ENCODE data around the gene SHISA4.
"Not testable (repeated sequence)": the region's sequence is repeated elsewhere in the genome, so short reads cannot be mapped to it uniquely, and the experiment has no call there.

The SHISA4 gene

DNA sequence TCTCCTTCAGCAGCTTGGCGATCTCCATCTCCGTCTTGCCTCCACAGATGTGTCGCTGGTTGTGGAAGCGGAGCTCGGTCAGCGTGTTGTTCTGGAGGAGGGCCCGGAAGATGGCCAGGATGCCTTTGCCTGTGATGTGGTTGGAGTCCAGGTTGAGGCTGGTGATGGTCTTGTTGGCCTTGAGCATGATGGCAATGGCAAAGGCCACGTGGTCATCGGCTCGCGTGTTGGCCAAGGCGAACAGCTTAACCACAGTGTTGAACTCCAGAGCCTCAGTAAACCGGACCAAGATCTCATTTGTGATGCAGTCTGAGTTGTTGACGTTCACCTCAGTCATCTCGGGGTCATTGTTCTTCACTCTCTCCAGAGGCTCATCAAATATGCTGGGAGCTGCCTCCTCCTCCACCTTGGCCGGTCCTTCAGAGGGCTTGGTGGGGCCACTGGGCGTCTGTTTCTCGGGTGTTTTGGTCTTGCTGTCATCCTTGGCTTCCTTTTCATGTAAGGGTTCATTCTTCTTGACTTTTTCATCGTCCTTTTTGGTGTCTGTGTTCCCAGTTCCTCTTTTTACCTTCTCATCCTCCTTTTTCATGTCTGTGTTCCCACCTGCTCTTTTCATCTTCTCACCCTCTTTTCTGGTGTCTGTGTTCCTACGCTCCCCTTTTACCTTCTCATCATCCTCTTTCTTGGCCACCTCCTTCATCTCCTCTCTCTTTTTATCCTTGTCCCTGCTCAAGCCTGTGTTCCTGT is 11.2 kb downstream of the SHISA4 start:
- DNase-seq, result no peak

DNA sequence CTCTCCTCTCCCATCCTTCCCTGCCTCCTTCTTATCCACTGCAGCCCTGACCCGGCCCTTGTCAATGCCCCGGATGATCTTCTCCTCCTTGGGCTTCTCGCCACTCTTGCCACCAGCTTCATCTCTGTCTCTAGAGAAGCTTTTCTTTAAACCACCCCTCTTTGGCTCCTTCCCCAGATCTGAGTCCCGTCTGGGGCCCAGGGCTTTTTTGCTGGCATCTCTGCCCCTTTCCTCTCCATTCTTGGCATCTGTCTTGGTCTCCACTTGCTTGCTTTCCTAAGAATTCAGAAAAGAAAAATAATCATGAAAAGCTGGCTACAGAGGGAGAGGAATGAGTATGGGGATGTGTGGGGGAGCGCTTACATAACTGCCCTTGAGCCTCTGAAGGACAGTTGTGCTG is 11.8 kb downstream of the SHISA4 start:
- DNase-seq, result no peak

DNA sequence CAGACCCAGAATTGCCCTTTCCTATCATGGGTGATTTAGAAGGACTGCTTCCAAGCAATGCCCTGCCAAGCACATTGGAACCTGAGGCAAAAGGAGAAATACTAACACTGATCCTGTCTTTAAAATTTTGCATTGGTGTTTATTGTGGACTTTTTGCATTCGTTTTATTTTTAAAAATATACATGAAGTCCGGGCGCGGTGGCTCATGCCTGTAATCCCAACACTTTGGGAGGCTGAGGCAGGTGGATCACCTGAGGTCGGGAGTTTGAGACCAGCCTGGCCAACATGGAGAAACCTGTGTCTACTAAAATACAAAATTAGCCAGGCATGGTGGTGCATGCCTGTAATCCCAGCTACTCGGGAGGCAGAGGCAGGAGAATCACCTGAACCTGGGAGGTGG is 12.3 kb downstream of the SHISA4 start:
- not testable (repeated sequence) for DNase-seq

DNA sequence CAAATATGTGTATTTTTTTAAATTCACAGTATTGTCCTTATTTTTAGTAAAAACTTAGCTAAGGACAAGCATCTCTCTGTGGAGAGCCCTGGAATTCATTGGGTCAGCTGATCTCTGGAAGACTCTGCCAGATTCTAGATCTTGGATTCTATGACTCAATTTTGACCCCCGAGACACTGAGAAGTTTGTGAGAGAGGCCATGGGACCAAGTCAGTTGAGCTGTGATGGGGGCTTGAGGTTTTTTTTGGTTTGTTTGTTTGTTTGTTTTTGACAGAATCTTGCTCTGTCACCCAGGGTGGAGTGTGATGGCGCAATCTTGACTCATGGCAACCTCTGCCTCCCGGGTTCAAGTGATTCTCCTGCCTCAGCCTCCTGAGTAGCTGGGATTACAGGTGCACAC is 13.5 kb downstream of the SHISA4 start:
- DNase-seq, result no peak

DNA sequence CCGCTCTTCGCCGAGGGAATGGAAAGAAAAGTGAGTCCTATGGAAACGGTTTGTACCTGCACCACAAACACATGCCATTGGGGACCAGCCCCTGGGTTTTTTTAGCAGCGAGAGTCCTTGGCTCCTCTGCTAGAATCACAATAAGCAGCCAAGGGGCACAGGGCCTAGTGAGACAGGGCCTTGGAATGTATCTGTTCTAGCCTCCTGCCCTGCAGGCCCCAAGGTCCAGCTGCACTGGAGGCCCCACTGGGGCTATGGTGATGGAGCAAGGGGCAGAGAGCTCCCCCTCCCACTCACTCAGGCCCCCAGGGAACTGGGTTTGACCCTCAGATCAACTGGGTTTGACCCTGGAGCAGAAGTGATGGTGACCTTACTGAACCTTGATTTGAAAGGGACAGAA is 14.4 kb downstream of the SHISA4 start:
- no peak for DNase-seq

DNA sequence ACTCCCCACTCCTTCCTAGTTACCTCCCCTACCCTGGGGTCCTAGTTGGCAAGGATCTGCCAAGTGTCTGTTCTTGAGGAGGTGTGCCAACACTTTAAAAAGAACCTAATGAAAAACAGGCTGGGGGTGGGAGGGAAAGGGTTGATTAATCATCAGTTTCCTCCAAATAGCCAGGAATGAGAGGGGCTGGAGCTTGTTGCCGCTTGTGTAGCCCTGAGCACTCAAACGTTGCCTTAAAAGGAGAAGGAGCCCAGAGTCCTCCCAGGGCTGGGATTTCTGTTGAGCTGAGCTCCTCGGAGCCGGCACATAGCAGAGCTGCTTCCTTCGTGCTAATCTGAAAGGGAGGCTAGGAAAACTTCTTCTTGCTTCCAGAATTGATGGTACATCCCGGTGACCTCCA is 15.9 kb downstream of the SHISA4 start:
- DNase-seq, result no peak

DNA sequence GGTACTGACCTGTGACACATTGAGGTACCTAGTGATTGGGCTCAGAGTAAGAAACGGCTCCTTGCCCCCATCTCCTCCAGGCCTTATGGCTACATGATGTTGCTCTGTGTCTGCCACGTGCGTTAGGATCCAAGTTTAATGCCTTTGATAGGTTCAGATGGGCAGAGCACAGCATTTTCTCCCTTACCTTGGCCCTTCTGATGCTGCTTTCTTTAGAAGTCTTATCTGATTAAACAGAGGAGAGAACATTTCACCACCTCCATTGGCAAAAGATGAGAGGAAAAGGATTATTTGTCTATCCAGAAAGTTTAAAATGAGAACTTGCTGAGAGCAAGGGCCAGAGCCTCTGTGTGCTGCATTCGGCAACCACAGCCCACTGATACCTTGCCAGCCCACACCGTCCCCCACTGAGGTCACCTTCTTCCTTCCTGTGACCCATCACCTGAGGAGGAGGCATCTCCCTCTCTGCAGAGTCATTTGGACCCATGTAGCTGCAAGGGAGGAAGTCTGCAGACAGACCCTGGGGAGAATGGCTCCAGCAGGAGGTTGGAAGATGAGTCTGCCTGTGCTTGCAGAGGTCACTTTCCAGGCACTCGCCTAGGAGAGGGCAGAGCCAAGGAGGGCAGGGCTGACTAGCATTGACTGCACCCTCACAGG is 16.7 kb downstream of the SHISA4 start:
- no peak for DNase-seq

DNA sequence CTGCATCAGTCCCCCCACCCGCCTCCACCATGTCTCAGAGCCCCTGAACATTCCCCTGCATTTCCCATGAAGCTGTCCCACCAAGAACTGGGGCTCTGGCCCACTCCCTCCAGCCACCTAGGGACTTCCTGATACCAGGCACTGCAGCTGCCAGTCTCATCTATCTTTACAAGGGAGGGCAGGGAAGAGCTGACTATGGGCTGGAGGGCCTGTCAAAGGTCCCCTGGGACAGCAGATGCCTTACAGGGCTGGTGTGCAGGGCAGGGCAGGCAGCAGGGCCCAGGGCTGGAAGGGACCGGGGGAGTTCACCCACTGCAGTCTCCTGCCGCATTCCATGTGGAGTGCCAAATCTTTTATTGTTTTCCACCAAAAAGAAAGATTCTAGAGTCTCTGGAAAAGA is 17.6 kb downstream of the SHISA4 start:
- no peak for DNase-seq

DNA sequence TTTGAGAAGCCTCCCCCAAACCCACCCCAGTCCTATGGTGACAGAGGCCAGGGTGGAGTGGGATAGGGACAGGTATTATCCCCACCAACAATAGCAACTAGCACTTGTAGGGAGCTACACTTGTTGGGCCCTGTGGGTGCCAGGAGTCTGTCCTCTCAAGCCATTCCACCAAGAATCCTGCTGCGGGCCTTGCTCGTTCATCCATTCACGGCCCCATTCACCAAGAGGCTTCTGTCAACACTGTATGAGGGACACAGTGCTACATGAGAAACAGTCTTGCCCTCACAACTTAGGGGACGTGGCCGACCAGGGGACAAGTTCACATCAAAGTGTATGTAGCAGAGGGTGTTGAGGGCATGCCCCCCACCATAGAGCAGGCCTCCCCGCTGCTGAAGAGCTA is 18.9 kb downstream of the SHISA4 start:
- DNase-seq, result no peak

DNA sequence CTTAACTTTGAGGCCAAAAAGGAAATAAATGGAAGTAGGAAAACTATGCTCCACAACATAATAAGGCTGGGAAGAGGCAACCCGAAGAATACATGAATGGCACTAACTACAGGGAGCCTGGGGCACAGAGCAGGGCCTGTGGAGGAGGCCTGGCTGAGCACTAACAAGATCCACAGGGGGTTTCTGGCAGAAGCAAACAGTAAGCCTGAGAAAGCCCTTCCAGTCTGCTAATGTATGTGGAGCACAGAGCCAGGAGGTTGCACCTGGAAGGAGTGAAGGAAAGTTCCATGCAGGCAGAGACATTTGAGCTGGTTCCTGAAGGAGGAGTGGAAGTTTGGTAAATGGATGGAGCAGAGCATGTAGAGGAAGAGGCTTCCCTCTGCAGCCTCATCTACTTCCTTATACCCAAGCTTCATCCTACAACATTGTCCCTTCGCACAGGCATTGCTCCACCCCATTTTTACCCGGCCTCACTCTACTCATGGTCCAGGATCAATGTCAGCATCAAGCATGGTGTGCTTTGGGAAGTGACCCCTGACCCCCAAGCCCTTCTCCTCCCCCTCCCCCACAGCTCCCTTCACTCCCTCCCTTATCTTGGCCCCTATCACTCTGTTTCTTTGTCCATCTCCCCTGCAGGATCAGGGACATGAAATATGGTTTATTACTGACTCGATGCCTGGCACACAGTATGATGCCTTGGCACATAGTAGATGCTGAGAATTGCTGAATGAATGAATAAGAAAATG is 23.3 kb downstream of the SHISA4 start:
- no peak for DNase-seq

DNA sequence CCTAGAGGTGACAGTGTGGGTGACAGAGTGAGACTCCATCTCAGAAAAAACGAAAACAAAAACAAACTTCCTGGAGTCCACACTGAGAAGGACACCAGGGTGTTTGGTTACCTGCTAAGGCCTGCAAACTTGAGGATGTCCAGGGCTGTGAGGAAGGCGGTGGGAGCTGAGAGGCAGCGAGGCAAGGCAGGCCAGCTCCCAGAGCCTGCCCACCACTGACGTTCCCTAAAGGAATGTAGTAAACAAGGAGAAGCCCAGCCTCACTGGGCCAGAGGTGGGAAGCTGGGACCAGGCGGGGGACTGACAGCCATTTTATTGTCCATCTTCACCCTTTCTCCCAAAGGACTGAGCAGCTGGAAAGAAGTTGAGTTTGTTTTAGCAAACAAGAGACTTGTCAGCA is 24.1 kb downstream of the SHISA4 start:
- DNase-seq, result no peak

DNA sequence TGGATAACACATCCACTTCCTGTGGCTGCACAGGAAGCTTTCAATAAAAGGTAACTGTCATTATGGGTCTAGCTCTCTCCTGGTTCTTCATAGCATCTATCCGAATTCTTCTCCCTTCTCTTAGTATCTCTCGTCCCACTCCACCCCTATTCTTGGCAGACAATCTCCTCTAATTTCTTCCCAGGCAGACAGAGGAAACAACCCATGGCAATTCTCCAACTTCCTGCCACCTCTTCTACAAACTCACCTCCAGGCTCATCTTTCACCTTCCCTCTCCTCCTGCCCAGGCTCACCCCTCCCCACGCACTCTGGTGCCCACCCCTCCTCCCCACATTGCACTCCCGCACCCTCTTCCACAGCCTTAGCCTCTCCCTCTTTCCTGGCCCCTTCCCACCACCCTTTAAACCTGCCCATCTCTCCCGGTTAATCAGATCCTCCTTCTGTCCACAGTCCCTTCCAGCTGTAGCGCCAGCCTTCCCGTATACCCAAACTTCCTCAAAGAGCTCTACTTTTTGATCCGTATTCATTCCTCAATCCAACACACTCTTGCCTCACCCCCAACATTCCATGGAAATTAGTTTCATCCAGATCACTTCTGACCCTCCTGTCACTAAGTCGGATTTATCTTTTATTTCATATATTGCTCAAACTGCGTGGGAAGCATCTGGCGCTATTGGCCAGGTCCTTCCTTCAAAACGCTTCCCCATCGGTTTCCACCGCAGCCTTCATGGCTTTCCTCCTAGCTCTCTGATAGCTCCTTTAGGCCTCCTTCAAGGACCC is 25.9 kb downstream of the SHISA4 start:
- no peak for DNase-seq

DNA sequence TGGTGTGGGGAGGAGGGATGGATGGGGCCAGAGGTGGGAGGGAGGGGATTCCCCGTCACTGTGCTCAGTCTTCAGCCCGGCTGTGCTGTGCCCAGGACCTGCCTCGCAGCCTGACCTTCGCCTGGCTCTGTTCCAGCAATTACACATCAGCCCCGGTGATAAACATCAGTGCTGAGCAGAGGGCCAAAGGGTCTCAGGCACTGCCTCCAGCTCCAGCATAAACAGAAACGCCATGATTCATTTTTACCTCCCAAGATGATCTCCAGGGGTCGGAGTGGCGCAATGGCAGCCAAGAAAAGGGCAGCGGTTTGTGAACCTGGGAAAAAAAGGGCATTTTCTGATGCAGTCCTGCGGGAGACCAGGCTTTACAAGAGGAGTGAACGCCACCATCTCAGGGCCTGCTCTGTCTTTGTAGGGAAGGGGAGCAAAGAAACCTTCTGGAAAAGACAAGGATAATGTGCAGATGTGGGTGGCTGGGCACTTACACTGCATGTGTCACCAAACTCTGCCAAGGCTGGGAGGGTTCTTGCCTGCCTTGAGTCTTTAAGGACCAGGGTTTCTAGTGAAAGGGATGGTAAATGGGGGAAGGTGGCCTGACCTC is 28.1 kb downstream of the SHISA4 start:
- DNase-seq, result no peak

DNA sequence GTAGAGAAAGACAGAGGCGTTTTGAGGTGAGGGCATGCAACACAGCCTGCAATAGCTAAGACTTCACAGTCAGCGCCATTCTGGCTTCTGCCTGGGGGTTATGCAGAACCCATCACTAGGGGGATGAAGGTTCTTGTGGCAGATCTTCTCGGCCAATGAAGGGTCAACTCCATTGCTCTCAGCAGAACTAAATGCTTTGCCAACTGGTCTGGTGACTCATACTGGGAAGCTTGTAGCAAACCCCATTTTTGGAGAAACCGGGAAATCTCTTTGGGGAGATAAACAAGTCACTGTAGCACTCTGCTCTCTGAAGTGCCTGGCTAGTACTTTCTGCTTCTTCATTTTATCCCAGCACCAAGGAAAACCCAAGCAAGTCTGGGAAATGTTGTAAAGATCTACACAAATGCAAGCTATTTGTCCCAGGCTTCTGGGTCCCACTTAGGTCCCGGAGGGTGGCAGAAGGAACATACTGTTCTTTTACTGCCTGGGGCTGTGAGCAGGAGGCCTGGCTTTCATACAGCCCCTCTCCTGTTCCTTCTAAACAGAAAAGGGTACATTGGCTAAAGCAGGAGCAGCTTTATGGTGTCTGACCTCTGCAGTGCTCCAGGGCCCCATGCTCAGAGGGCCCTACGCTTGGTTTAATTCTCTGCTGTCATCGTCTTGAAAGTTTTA is 28.8 kb downstream of the SHISA4 start:
- DNase-seq, result no peak

DNA sequence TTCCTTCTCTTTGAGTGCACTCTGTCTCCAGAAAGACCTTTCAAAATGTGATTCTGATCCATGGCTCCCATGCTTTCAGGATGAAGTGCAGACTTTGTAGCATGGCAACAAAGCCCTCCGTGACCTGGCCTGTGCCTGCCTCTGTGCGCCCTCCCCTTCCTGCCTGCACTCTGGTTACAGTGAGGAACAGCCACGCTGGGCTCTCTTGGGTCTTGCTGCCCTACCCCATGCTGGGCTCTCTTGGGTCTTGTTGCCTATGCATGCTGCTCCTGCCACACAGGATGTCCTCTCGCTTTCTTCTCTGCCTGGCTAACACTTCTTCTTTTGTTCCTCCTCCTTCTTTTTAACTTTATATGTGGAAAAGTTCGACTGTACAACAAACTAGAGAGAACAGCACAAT is 29.6 kb downstream of the SHISA4 start:
- DNase-seq, result no peak

DNA sequence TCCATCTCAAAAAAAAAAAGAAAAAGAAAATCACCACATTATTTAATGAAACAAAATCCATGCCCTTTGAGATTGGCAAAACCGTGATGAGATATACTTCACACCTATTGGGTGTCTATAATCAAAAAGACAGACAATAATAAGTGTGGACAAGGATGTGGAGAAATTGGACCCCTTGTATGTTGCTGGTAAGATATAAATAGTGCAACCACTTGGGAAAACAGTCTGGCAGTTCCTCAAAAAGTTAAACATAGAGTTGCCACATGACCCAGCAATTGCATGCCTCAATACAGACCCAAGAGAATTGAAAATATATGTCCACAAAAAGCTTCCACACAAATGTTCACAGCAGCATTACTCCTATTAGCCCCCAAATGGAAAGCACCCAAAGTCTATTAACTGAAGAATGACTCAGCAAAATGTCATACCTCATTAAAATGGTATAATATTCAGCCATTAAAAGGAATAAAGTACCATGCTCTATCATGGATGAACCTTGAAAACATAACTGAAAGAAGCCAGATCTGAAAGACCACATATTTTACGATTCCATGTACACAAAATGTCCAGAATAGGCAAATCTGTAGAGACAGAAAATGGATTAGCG is 33.4 kb downstream of the SHISA4 start:
- DNase-seq, result no peak

DNA sequence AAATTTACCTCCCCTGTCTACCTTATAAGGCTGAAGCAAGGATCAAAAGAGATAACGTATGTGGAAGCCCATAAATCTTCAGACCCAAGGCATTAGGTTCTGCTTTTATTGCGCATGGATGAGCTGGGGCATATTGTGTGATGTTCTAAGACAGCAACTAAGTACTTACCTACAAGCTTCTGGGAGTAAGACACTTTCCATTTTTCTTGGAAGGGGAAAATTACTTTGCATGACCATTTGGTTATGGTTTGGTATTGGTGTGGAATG is 36.5 kb downstream of the SHISA4 start:
- no peak for DNase-seq

DNA sequence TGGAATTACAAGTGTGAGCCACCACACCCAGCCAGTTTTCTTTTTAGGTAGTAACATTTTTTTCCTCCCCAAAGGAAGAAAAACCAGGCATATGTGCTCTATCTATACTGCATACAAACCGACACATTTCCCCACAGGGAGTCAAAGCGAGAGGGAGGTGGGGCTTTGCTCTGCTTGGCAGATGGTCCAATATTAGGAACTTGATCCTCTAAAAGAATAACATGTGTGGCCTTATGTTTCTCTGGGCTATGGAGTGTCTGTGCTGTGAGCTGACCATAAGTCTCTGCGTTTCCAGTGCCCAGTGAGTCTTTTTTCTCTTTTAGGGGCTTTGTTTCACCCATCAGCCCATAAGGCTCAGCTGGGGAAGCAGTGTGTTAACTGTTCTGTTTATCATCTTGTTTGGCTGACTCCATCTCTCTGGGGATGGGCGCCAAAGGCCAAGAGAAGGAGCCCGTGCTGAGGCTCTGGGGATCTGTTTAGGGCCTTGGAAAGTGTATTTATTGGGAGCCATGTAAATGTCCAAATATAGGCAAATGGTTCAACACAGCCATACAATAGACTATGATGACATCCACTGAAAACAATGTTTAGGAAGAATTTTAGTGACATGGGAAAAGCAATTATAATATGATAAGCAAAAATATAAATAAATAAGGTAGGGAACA is 37.4 kb downstream of the SHISA4 start:
- no peak for DNase-seq

DNA sequence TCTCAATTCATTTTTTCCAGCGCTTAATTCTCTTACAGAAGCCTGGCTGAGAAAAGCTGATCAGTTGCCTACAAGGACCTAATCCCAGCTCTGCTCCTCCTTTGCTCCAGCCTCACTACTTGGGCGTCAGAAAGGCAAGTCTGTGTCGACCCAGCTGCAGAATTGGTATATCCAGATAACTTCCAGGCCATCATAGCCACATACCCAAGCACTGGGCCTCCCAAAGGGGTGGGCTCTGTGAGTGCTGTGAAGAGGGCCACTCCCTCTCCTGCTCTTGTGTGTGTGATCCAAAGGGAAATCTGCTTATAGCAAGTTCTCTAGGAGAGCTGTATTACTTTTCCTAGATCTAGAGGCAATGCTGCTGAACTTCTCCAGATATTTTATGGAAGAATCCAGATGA is 39.6 kb downstream of the SHISA4 start:
- no peak for DNase-seq

DNA sequence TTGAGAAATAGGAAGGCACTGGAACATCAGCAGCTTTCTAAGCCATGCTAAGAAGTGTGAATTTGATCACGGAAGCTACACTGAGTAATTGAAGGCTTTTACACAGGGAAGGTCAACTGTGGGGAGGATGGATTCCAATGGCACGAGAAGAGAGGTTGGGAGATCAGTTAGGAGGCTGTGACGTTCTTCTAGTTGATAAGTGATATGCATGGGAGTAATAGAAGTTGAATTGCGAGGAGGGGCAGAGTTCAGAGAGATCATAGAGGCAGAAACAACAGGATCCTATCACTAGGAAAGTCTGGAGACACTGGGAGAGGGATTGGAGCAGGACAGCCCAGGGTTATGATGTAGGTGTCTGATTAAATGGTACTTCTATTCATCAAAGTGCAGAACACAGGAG is 41.4 kb downstream of the SHISA4 start:
- DNase-seq, result no peak

DNA sequence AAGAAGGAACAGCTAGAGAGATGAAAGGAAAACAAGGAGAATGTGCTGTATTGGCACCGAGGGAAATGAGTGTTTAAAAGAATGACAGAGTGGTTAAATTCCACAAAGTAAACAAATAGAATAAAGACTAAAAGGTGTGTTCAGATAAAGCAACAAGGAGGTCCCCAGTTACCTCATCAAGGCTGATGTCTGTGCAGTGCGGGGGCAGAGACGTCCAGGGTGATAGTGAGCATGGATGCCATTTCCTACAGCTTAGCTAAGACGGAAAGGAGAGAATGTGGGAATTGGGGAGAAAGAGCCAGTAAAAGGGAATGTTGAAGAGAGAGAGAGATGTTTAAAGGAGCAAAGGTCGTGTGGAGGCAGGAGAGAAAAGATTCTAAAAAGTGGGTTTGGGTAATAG is 42.1 kb downstream of the SHISA4 start:
- no peak for DNase-seq

Measured in CD4-positive, alpha-beta T cell treated with Interleukin-17A for 1 hour (primary cell).